NCI-H1694 treated with DMSO at 0.1 percent for 48 hours (cell line): ENCODE measurements around the gene CACNB4.
"Not testable (repeated sequence)": the region's sequence is repeated elsewhere in the genome, so short reads cannot be mapped to it uniquely, and the experiment has no call there.

Experiments
- DNase-seq: peaks from one replicate; lab custom pipeline; 2025; lab: John Stamatoyannopoulos, UW

The CACNB4 gene

DNA sequence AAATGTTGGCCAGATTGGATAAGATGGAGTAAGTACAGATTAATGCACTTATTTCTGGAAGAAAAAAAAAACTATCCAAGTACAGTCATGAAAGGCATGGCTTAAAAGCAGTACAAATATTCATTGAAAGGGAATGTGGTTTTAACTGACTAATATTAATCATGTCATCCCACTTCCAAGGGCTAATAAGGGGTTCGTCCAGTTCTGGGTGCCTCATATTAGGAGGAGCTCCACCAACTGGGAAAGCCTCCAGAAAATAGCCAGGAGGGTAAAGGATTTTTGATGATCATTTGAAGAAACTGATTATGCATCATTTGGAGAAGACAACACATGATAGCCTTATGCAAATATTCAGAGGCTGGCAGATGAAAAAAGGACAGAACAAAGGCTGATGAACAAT lies 155.4 kb downstream of the CACNB4 start:
- no peak for DNase-seq

DNA sequence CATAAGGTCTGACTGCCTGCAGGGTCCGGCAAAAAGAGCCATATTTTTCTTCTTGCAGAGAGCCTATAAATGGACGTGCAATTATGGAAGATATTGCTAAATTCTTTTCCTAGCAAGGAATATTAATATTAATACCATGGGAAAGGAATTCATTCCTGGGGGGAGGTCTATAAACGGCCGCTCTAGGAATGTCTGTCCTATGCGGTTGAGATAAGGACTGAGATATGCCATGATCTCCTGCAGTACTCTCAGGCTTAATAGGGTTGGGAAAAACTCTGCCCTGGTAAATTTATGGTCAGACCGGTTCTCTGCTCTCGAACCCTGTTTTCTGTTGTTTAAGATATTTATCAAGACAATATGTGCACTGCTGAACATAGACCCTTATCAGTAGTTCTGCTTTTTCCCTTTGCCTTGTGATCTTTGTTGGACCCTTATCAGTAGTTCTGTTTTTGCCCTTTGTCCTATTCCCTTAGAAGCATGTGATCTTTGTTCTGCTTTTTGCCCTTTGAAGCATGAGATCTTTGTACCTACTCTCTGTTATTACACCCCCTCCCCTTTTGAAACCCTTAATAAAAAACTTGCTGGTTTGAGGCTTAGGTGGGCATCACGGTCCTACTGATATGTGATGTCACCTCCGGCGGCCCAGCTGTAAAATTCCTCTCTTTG lies 156.2 kb downstream of the CACNB4 start:
- DNase-seq = not testable (repeated sequence)

- no peak for DNase-seq
Measured at GRCh38 chr2:151937966-151938365, 160.9 kb downstream of the CACNB4 start.

DNA sequence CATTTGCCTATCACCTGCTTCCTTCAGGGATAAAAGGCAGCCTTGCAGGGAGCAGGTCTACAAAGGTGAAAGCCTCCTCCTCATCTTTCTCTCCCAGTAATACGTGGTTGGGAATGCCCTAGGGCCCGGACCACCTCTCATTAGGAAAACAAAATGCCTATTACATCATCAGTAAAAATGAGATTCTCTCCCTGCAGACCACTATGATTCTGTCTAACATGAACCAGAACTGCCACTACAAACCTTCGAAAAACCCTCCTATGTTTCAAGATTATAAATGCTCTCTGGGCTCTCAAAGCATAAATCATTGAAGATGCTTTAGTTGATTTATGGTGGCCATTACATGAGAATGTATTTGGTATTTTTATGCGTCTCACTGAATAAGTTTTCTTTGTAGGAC lies 162.2 kb downstream of the CACNB4 start:
- no peak for DNase-seq

- DNase-seq = no peak
Measured at GRCh38 chr2:151933266-151933804, 165.5 kb downstream of the CACNB4 start.

DNA sequence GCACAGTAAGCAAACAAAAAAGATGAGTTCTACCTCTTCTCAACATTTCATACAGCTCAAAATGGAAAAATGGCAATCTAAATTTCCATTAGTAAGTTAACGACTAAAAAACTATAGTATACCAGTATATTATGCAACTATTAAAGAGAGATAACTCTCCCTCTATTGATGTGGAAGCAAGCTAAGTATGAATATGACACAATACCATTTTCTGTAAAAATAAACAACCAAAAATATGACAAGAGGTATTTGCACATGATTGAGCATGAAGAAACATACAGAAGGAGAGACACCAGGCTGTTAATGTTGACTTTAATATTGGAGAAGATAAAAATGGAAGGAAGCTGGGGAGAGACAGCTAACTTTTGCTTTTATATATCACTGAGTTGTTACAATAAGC lies 167.1 kb downstream of the CACNB4 start:
- no peak for DNase-seq

- no peak for DNase-seq
Measured at GRCh38 chr2:151931030-151931611, 167.7 kb downstream of the CACNB4 start.

DNA sequence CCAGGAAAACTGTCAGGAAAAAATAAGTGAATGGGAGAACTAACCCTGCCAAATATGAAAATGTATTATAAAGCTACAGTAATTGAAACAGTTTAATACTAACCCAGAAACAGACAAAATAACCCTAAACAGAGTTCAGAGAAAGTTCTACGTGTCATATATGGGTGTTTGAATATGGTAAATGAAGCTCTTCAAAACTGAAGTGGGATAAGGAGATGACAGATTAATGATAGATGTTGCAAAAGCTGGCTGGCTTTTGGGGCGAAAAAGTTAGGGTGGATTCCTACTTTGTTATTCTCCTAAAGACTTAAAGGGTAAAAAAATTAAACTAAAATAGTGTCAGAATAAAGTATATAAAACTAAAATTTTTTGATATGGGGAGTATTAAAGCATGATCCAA lies 168.8 kb downstream of the CACNB4 start:
- DNase-seq = no peak

GRCh38 chr2:151928380-151928779 lies 170.5 kb downstream of the CACNB4 start:
- DNase-seq = no peak

- no peak for DNase-seq
Measured at GRCh38 chr2:151927501-151928221, 171.2 kb downstream of the CACNB4 start.

DNA sequence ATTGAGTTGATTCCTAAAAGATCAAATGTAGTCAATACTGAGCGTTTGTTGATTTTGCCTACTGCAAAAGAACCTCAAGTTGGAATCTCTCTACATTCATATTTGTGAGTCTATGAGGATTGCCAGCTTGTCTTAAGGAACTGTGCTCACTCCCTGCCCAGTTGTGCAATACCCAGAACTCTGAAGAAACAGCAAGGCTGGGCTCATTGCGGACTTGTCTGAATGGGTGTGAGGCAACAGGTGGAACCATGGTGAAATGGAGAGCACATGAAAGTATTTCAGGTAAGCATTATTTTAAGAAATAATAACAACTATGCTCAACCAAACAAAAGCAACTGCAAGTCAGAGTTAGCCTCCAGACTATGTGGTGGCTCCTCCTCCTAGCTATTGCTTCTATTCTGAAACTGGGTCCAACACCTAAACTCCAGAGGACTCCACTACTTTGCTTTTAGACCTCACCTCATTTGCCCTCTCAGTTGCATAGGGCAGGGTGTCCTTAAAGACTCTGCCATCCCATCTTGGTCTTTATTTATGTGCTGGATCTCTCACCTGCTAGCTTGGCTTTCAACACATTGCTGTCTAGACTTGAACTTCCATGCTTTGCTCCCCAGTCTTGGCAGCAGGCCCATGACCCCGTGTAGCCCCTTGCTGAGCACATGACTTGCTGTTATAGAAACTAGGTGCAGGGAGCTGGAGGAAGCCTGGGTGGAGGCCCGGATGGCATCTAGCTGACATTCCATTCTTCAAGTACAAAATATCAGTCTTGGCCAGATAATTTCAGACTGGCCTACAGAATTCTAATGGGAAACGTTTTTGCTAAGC lies 175.8 kb downstream of the CACNB4 start:
- no peak for DNase-seq

GRCh38 chr2:151919786-151920185 lies 179.1 kb downstream of the CACNB4 start:
- no peak for DNase-seq

DNA sequence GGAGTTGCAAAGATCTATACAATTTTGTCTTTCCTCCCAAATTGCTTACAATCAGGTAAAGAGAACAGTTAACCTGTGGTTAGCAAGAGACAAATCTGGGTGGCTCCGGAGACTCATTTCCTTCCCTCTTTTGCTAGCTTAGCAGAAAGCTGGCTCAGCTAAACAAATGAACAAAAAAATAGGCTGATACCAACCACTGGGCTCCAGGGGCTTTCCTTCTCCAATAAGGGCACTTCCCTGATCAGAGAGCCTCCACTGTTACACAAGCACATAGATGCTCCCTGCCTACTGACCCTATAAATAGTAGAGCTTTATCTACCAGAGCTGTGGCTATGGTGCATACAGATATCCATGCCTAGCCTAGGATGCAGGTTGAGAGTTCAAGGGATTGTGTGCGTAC lies 180.5 kb downstream of the CACNB4 start:
- no peak for DNase-seq

- DNase-seq = no peak
Measured at GRCh38 chr2:151916632-151917031, 182.2 kb downstream of the CACNB4 start.

DNA sequence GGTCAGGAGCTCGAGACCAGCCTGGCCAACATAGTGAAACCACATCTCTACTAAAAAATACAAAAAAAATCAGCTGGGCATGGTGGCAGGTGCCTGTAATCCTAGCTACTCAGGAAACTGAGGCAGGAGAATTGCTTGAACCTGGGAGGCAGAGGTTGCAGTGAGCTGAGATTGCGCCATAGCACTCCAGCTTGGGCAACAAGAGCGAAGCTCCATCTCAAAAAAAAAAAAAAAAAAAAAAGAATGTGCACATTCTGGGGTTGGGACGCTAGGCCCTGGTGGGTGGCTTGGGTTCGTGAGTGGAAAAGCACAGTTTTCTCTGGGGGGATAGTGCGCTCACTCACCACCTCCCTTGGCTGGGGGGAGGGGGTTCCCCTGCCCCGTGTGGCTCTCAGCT lies 183.2 kb downstream of the CACNB4 start:
- not testable (repeated sequence) for DNase-seq

DNA sequence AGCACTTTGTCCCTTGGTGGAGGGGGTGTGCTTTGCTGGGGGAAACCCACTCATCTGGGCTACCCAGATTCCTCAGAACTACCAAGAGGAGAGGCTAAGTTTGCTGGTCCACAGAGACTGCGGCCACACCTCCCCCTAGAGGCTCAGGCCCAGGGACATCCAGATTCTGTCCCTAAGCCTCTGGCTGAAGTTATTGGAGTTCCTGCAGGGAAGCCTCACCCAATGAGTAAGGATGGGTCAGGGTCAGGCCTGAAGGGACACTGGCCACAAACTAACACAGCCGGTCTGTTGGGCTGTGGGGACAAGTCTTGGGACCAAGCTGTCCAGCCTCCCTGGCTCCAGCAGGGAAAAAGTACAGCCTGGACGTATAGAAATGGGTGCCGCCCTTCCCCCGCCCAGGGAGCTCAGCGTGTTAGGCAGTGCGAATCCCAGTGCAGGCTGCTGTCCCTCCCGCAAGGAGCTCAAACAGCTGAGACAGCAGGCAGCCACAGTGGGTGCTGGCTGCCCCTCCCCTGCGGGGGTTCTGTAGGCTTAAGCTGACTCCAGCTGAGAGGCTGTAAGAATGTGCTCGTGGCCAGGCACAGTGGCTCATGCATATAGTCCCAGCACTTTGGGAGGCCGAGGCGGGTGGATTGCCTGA lies 183.7 kb downstream of the CACNB4 start:
- no peak for DNase-seq

GRCh38 chr2:151908204-151908882 lies 190.5 kb downstream of the CACNB4 start:
- no peak for DNase-seq

DNA sequence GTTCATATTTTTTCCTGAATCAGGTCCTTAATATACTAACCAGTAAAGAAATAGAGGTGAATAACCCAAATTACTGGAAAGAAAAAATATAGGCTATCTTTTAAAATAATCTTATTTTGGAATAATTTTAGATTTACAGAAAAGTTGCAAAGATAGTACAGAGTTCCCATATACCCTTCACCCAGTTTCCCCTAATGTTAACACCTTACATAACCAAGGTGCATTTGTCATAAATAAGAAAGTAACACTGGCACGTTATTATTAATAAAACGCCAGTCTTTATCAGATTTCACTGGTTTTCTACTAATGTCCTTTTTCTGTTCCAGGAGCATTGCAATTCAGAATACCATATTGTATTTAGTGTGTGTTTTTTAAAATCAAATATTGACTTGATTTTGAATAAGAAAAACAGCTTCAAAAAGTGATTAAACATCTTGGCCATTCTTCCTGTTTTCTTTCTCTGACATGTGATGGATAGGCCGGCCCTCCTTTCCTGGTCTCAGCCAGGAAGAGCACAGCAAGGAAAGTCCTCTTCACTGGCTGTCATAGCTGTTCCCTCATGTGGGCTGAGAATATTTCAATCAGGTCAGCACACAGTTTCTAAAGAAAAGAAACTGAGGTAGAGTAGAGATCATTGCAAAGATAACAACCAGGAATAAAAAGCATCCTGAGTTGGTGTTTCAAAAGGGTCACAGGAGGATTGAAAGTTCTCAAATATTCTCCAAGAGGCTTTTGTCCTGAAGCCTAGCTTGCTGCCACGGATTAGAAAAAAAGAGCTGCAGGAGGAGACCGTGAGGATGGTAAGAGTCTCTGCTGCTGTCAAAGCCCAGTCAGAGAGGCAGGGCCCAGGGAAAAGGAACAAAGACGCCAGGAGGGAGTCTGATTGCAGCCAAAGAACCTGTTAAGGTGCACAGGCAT lies 191.3 kb downstream of the CACNB4 start:
- DNase-seq = no peak

- DNase-seq = no peak
Measured at GRCh38 chr2:151906633-151906998, 192.2 kb downstream of the CACNB4 start.

DNA sequence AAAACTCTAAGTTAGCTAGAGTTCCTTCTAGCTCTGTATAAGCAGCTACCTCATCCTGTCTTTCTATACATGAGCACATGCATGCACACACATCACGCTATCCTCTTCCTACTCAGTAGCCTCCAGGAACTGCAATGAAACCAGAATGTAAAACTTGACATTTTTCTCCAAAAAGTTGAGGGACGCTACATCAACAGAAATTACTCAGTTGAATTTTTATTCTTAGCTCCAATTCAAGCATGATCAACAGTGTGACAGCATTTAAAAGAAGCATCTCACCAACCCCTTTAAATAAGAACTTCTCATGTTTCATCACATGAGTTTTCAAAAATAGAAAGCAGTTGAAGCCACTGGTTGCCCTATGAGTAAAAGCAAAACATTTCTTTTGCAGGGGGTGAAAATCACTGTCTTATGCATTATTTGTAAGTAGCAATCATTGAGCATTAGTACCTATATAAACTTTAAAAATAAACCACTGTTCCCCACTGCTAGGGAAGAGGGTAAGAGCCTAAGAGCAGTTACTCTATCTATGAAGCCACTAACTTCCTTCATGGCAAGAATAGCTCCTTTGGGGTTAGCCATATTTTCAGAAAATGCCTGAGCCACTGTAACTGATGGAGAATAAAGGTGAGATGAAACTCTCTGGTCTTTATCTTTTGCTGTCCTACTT lies 192.7 kb downstream of the CACNB4 start:
- DNase-seq = no peak
